ENCODE data around the gene CCDC91. TPM values are rescaled to one million over a fixed set of nuclear protein-coding genes. Genes with fewer than 3 reads are reported as not detected.

CCDC91 gene
- total RNA-seq, 1 donor from 2014 or later = 23.2 TPM

DNA sequence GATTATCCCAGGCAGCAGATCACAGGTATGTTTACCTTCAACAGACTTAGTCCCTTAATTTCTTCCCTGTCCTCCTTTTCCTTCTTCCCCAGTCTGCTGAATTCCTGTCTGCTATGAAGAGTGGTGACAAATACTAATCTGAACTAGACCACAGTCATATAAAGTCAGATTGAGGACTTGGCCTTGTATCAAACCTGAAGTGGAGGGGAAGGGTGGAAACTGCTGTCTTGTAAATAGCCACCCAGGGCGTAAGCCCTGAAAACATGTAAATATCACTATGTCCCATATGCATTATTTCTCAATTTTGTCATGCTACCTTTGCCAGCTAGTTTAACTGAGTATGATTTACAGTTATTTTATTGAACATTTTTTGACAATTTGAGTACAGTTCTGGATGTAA, 368.0 kb downstream of the CCDC91 start:
- Mint-ChIP-seq H3K36me3 (peaks cover 24% of the 10 kb centered on the region), H3K27ac (no peak overlapping the region), H3K4me1 (ENCODE audit: unreplicated experiment) (no peaks in the 10 kb centered on the region), H3K27me3 (no peaks in the 10 kb centered on the region), H3K4me3 (no peak overlapping the region), H3K9me3 (no peaks in the 10 kb centered on the region)
- TF ChIP-seq, protein P1, sequence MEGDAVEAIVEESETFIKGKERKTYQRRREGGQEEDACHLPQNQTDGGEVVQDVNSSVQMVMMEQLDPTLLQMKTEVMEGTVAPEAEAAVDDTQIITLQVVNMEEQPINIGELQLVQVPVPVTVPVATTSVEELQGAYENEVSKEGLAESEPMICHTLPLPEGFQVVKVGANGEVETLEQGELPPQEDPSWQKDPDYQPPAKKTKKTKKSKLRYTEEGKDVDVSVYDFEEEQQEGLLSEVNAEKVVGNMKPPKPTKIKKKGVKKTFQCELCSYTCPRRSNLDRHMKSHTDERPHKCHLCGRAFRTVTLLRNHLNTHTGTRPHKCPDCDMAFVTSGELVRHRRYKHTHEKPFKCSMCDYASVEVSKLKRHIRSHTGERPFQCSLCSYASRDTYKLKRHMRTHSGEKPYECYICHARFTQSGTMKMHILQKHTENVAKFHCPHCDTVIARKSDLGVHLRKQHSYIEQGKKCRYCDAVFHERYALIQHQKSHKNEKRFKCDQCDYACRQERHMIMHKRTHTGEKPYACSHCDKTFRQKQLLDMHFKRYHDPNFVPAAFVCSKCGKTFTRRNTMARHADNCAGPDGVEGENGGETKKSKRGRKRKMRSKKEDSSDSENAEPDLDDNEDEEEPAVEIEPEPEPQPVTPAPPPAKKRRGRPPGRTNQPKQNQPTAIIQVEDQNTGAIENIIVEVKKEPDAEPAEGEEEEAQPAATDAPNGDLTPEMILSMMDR (conservative IDR thresholded peaks at IDR 0.05) = no peak
- no peak for DNase-seq (ENCODE audit: extremely low spot score, unreplicated experiment)

DNA sequence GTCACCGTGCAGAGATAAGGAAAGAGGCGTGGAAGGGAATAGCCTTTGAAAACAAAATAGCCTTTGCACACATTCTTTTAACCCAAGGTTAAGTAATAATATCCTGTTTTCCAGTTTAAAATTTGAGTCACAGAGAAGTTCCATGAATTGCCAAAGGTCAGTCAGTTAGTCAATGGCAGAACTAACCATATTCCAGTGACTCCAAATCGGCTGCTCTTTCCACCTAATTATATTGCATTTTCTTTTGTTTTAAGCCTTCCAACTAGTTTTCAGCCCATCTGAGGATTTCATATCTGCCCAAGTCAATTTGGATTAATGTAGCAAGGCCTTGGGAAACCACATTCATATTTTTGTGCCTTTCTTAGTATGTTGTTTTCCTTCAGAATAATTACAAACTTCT, 373.0 kb downstream of the CCDC91 start:
- no peaks in the 10 kb centered on the region for H3K9me3 Mint-ChIP-seq
- TF ChIP-seq, protein P1 (conservative IDR thresholded peaks at IDR 0.05) = no peak
- no peaks in the 10 kb centered on the region for H3K27me3 Mint-ChIP-seq
- no peaks in the 10 kb centered on the region for H3K4me1 Mint-ChIP-seq (ENCODE audit: unreplicated experiment)
- DNase-seq (ENCODE audit: extremely low spot score, unreplicated experiment) = no peak
- no peak overlapping the region for H3K4me3 Mint-ChIP-seq
- H3K27ac Mint-ChIP-seq = no peak overlapping the region
- H3K36me3 Mint-ChIP-seq = peaks cover 31% of the 10 kb centered on the region

DNA sequence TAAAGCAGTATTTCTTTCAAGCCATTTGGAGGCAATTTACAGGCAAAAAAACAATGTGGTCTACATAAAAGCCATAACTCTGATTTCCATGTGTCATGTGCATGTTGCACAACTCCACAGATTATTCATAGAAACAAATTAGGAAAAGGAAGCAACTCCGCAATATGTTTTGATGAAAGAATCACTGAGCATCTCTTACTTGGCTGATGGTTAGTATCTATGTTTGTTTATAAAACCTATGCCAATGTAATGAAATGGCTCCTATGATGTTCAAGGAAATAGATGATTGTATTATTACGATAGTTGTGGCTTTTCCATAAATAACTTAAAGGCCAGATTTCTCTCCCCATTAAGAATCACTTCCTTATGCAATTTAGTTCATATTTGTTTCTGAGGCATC, 373.7 kb downstream of the CCDC91 start:
- DNase-seq (ENCODE audit: extremely low spot score, unreplicated experiment) = no peak
- TF ChIP-seq, protein P1 (conservative IDR thresholded peaks at IDR 0.05) = no peak
- Mint-ChIP-seq H3K4me3 (no peak overlapping the region), H3K4me1 (ENCODE audit: unreplicated experiment) (no peaks in the 10 kb centered on the region), H3K27me3 (no peaks in the 10 kb centered on the region), H3K9me3 (no peaks in the 10 kb centered on the region), H3K27ac (no peak overlapping the region), H3K36me3 (peaks cover 34% of the 10 kb centered on the region)

DNA sequence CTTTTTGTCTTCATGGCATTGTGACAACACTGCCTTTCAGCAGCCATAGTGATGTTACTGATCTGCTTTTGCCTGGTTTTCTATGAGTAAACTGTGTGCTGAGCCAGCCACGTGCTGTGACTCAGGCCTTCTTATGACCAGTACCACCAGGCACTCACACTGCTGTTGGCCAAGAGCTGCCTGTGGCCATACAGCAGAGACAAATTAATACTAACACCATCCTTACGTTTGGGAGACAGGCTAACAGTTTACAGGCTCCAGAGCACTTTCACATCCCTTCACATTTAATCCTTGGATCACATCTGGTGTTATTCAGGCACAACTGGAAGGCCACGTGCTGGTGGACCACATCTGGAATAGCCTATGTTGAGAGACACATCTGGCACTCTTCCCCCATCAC, 377.9 kb downstream of the CCDC91 start:
- Mint-ChIP-seq H3K36me3 (peaks cover 22% of the 10 kb centered on the region), H3K27me3 (no peaks in the 10 kb centered on the region), H3K4me1 (ENCODE audit: unreplicated experiment) (peaks cover 4% of the 10 kb centered on the region), H3K9me3 (peaks cover 8% of the 10 kb centered on the region), H3K4me3 (no peak overlapping the region), H3K27ac (no peak overlapping the region)
- DNase-seq (ENCODE audit: extremely low spot score, unreplicated experiment) = no peak
- TF ChIP-seq, protein P1 (conservative IDR thresholded peaks at IDR 0.05) = no peak

DNA sequence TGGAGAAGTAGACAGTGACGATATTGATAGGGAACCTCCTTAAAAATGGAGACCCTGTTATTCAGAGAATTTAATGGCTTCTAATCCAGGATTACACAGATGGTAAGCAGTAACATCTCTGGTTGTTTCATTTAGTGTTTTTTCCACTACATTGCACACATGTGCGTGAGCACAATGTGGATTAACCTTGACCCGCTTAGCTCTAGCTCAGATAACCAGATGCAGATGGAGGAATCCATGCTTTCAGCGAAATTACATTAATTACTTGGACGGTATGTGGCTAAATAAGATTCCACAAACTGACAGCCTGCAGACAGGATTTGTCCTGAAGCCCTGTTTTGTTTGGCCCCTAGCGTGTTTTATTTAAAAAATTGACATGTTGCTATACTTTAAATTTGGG, 378.4 kb downstream of the CCDC91 start:
- no peaks in the 10 kb centered on the region for H3K27me3 Mint-ChIP-seq
- TF ChIP-seq, protein P1 (conservative IDR thresholded peaks at IDR 0.05) = no peak
- no peak for DNase-seq (ENCODE audit: extremely low spot score, unreplicated experiment)
- no peak overlapping the region for H3K27ac Mint-ChIP-seq
- peaks cover 4% of the 10 kb centered on the region for H3K4me1 Mint-ChIP-seq (ENCODE audit: unreplicated experiment)
- H3K36me3 Mint-ChIP-seq = peaks cover 22% of the 10 kb centered on the region
- H3K4me3 Mint-ChIP-seq = no peak overlapping the region
- H3K9me3 Mint-ChIP-seq = peaks cover 8% of the 10 kb centered on the region

Data from type B pancreatic cell (in vitro differentiated cells).